GM12874 (cell line): ENCODE measurements around the gene LUZP2.

Experiments used
- TF ChIP-seq, protein P1 (sequence below): IDR thresholded peaks from 2 replicates; pipeline ENCODE4 v1.5.1; 2011; ENCODE audit warnings: low read depth, mild to moderate bottlenecking, control low read depth, low read length, moderate library complexity; ENCODE audit not compliant: insufficient read depth

The LUZP2 gene

DNA sequence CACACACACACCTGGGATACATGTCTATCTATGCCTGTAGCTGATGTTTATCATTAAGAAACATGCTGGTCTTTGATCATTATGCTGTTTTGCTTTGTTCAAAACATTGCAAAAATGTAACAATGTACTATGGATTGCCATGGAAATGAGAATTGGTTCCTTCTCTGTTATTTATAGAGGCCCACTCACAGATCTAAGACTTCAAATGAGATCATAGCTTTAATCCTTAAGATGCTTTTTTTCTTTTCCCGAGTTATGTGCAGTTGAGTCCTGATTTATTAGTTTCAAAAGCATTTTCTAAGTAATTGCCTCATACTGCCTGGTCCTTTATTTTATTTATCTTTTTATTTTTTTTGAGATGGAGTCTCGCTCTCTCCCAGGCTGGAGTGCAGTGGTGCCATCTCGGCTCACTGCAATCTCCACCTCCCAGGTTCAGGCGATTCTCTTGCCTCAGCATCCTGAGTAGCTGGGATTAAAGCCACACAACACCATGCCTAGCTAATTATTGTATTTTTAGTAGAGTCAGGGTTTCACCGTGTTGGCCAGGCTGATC is 131.4 kb downstream of the LUZP2 start:
- TF ChIP-seq, protein P1, sequence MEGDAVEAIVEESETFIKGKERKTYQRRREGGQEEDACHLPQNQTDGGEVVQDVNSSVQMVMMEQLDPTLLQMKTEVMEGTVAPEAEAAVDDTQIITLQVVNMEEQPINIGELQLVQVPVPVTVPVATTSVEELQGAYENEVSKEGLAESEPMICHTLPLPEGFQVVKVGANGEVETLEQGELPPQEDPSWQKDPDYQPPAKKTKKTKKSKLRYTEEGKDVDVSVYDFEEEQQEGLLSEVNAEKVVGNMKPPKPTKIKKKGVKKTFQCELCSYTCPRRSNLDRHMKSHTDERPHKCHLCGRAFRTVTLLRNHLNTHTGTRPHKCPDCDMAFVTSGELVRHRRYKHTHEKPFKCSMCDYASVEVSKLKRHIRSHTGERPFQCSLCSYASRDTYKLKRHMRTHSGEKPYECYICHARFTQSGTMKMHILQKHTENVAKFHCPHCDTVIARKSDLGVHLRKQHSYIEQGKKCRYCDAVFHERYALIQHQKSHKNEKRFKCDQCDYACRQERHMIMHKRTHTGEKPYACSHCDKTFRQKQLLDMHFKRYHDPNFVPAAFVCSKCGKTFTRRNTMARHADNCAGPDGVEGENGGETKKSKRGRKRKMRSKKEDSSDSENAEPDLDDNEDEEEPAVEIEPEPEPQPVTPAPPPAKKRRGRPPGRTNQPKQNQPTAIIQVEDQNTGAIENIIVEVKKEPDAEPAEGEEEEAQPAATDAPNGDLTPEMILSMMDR, result no peak

DNA sequence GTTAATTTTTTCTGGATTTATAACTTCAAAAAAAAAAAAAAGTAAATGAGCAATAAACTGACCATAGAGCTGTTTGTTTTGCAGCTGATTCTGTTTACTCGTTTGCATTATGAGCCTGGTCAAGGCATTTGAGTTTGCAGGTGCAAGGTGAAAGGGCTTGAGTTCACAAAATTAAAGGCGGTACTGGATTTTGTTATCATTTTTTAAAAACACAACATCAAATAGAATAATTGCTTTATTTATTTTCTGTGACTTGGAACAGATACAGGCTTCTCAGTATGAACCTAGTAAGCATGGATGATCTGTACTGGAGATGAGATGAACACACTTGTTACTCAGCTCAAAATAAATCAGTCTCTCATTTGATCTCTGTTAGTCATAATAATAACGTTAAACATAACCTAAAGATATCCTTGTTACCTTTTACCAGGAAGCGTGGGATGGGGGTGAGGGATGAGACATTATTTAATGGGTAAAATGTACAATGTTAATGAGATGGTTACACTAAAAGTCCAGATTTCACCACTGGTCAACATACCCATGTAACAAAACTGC is 137.8 kb downstream of the LUZP2 start:
- TF ChIP-seq, protein P1, result no peak

DNA sequence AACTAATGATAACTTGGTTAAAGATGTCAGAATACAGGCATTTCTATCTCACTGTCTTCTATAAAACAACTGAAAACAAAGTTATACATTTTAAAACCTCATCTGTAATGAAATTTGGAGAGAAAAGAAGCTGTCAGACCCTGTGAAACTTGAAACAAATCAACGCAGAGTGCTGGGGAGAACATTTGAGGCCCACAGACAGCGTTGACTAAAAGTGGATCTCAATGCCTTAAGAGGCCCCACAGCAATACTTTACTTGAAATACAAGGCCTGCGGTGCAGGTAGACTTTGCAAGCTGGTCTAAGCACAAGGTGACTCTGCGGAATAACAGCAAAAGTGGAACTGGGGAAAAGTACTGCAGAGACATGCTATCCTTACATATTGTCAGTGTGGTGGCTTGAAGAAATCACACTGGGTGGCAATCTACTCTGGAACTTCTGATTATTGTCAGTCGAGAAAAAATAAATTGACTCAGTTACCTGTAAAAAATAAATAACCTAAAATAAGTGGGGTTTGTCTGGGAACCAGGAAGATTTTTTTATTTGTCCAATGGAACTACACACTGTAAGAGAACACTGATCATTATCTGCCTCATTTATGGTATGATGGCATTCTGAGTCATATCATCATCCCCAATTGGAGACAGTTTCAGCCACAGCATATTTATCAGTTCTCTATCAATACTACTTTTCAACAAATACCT is 138.9 kb downstream of the LUZP2 start:
- TF ChIP-seq, protein P1, result no peak

DNA sequence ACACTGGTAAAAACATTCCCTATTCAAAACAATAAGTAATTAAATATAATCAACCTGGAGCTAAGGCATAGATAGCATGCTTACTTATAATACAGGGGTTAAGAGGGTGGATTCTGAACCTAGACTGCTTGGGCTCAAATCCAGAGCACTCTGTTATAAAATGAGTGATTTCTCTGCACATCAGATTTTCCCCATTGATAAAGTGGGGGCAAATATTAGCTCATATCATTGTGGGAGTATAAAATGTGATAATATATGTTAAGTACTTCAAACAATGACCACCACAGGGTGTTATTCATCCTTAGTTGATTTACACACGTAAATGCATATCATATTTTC is 139.4 kb downstream of the LUZP2 start:
- TF ChIP-seq, protein P1, result no peak

DNA sequence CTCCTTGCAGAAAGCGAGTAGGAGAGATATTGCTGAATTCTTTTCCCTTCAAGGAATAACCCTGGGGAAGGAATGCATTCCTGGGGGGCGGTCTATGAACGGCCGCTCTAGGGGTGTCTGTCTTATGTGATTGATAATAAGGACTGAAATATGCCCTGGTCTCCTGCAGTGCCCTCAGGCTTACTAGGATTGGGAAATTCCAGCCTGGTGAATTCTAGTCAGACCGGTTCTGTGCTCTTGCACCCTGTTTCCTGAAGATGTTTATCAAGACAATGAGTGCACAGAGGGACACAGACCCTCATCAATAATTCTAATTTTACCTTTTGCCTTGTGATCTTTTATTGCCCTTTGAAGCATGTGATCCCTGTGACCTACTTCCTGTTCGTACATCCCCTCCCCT is 140.7 kb downstream of the LUZP2 start:
- TF ChIP-seq, protein P1, result no peak

DNA sequence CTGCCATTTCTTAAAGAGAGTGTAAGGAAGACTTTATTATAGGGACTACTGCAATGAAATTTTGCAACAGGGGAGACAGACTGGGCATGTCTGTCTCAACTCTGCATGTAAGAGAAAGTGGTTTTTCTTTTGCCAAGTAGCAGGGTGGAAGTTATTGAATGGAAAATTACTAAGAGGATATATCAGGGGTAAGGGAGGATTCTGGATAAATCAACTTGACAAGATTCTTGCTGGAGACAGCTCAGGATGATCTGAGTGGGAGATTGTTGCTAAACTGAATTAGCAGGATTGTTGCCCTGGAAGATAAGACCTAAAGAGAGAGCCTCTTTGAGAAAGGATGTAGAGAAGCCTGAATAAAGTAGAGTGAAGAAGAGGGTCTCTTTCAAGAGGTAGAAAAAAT is 145.8 kb downstream of the LUZP2 start:
- TF ChIP-seq, protein P1, result no peak

DNA sequence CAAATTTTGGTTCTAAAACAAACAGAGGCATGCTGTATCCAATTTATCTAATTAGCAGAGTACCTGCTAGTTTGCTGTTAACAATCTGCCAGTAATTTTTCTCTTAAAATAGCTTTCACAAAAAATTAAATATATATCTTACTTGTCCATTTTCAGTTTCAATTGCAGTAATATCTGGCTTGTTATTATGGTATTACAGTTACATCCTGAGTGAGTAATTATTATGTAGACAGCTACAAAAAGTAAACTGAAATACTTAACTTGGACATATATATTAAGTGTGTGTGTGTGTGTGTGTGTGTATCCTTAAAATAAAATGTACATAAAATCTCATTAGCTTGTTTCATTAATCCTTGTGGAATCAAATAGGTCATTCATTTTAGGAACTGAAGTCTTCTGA is 148.7 kb downstream of the LUZP2 start:
- TF ChIP-seq, protein P1, result no peak
